SH-SY5Y (cell line): ENCODE results near the gene ETFB.

Experiments used
- GATA2 ChIP-seq: IDR thresholded peaks from 2 replicates; pipeline ENCODE4 v1.6.1; 2011; ENCODE audit warnings: mild to moderate bottlenecking, low read depth, low read length
- GATA3 ChIP-seq: IDR thresholded peaks from 2 replicates; pipeline ENCODE4 v1.6.1; 2011; ENCODE audit warnings: low read depth, mild to moderate bottlenecking, low read length, moderate library complexity

GRCh38 chr19:51333836-51334460 is 32.2 kb downstream of the ETFB start:
- TF ChIP-seq GATA2: no peak
- TF ChIP-seq GATA3: no peak
